ENCODE results near the gene GK.

DNA sequence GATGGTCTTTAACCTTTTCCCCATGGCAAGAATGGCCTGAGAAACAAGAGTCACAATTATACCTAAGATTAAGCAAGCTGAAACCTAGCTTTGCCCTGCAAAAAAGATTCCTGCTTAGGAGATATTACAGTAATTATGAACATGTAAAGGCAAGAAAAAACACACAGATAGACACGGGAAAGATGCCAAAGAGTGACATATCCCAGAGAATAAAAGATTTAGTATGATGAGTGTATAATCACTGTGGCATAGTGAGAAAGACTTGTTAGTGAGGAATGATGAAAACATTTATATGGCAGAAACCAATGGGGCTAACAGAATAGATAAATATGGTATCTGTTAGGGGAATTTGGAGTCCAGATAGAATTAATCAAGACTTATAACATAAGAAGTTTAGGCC lies 46.1 kb upstream of the GK start:
- TF ChIP-seq, protein P1, sequence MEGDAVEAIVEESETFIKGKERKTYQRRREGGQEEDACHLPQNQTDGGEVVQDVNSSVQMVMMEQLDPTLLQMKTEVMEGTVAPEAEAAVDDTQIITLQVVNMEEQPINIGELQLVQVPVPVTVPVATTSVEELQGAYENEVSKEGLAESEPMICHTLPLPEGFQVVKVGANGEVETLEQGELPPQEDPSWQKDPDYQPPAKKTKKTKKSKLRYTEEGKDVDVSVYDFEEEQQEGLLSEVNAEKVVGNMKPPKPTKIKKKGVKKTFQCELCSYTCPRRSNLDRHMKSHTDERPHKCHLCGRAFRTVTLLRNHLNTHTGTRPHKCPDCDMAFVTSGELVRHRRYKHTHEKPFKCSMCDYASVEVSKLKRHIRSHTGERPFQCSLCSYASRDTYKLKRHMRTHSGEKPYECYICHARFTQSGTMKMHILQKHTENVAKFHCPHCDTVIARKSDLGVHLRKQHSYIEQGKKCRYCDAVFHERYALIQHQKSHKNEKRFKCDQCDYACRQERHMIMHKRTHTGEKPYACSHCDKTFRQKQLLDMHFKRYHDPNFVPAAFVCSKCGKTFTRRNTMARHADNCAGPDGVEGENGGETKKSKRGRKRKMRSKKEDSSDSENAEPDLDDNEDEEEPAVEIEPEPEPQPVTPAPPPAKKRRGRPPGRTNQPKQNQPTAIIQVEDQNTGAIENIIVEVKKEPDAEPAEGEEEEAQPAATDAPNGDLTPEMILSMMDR (IDR thresholded peaks at IDR 0.05), result no peak
- TF ChIP-seq SP1 (CRISPR knock-in tag; conservative IDR thresholded peaks at IDR 0.05) (no peak), CBFB (CRISPR knock-in tag; IDR thresholded peaks at IDR 0.05; ENCODE audit: low read depth) (no peak)
